GM19463 (cell line): Measurements from ENCODE around the gene CCNG1.

Experiments
- ATAC-seq: cut with Tn5 transposase; IDR thresholded peaks from one replicate; pipeline ENCODE4 v1.9.1; 2021; ENCODE audit warnings: mild to moderate bottlenecking, moderate library complexity; ENCODE audit not compliant: unreplicated experiment

The CCNG1 gene

DNA sequence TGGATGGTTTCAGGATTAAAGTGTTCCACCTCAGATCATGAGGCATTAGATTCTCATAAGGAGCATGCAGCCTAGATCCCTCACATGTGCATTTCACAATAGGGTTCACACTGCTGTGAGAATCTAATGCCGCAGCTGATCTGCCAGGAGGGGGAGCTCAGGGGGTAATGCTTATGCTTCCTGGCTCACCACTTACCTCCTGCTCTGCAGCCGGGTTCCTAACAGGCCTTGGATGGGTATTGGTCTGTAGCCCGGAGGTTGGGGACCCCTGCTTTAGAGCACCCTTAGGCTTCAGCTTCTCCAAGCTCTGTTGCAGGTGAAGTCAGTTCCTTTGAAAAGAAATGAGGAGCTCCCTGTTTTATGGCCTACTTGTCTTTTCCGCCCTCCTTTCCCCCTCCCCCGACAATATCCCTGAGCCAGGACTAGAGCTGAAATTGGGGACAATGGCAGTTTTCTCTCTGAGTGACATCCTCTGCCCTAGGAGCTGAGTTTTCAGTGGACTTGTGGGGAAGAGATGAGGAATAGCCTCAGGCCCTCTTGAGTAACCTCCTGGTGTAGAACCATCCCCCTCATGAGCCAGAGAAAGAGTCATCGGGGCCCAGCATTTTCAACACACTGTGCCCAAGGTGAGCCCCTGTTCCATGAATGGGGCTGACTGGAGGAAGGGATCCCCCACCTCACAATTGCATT is 51.8 kb downstream of the CCNG1 start:
- ATAC-seq = no peak

DNA sequence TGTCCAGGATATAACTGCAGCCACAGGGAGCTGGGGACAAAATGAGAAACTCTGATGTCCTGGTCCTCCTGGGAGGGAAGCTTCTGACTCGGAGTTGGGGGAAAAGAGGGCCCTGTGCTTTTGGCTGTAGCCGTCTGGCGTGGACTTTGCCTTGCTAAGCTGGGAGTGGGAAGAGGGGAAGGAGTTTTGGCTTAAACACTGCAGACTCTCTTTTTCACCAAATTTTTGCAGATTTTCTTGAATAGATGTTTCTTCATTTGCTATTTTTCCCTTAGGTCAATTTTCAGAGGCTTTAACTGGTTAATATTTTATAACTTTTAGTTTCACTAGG is 52.3 kb downstream of the CCNG1 start:
- peak; percentile 33 for ATAC-seq
